Suprapubic skin (tissue), 4 donors: Measurements from ENCODE around the gene PRKACA. TPM values are rescaled to one million over a fixed set of nuclear protein-coding genes. Genes with fewer than 3 reads are reported as not detected.
"Not testable (repeated sequence)": the region's sequence is repeated elsewhere in the genome, so short reads cannot be mapped to it uniquely, and the experiment has no call there.

ENCODE experiments used
- DNase-seq, 2 donors: peaks; one replicate each; pipeline ENCODE4 v3.0.0-alpha.2; 2019; ENCODE audit warnings: low spot score in 2 of 2
- H3K27ac ChIP-seq: fragments of 200-600 bp; sonication (generic); one replicate; pipeline ENCODE4 v1.5.1; 2019
- H3K27me3 ChIP-seq: fragments of 200-600 bp; sonication (generic); one replicate; pipeline ENCODE4 v1.5.1; 2019
- H3K36me3 ChIP-seq: fragments of 200-600 bp; sonication (generic); one replicate; pipeline ENCODE4 v1.5.1; 2019
- H3K4me1 ChIP-seq: fragments of 200-600 bp; sonication (generic); one replicate; pipeline ENCODE4 v1.5.1; 2019
- H3K4me3 ChIP-seq: fragments of 200-600 bp; sonication (generic); one replicate; pipeline ENCODE4 v1.5.1; 2019; ENCODE audit warnings: mild to moderate bottlenecking
- H3K9me3 ChIP-seq: fragments of 200-600 bp; sonication (generic); one replicate; pipeline ENCODE4 v1.5.1; 2019
- CTCF ChIP-seq, 2 donors: fragments of 200-600 bp in 1 of 2; fragments of 450-650 bp in 1 of 2; sonication (generic) in 1 of 2; IDR thresholded peaks; one replicate each; pipeline ENCODE4 v1.5.1; 2016 to 2019; ENCODE audit warnings: antibody characterized with exemption in 2 of 2, mild to moderate bottlenecking in 1 of 2, moderate library complexity in 1 of 2
- whole genome bisulfite sequencing: methylation state at CpG from one replicate; pipeline ENCODE4 v1.1.5; 2018; 5-methylcytosine and 5-hydroxymethylcytosine counted together
- total RNA-seq, 4 donors: library from RNA; depleted of rRNA; stranded (reverse); fragments of >200 nt; gene quantifications; one replicate each; pipeline ENCODE4 v1.1.0, GENCODE V29; 2016

Gene PRKACA
- total RNA-seq, 4 donors from 2014 or later: 22.1 to 42.6 (median 31.2) TPM

- not testable (repeated sequence) for H3K36me3 ChIP-seq, H3K4me1 ChIP-seq, H3K4me3 ChIP-seq, H3K9me3 ChIP-seq, H3K27me3 ChIP-seq, DNase-seq, H3K27ac ChIP-seq
- WGBS: 57% methylated on average over 18 of the region's 19 CpGs
- peak; percentile 9 to 45 for TF ChIP-seq CTCF (IDR thresholded peaks at IDR 0.05)
Measured at GRCh38 chr19:14042659-14043608, 74.6 kb downstream of the PRKACA start.

Other genes with a start within 250 kb of the PRKACA start
- not detected for gene NANOS3, start 240.6 kb downstream of the PRKACA start, total RNA-seq
- 10 to 100 TPM in 2 of 4 donors, 1 to 10 TPM in 2; 7.6 to 23.0 (median 9.9) TPM for gene BRME1, start 211.6 kb downstream of the PRKACA start, total RNA-seq
- gene CC2D1A, start 211.6 kb downstream of the PRKACA start, total RNA-seq: 10 to 100 TPM; 48.0 to 94.9 (median 66.7) TPM
- 10 to 100 TPM in 1 of 4 donors, 1 to 10 TPM in 3; 2.3 to 10.6 (median 5.7) TPM for gene PODNL1, start 179.3 kb downstream of the PRKACA start, total RNA-seq
- 10 to 100 TPM; 38.3 to 52.3 (median 46.2) TPM for gene DCAF15, start 165.3 kb downstream of the PRKACA start, total RNA-seq
- gene RFX1, start 111.4 kb downstream of the PRKACA start, total RNA-seq: 10 to 100 TPM in 2 of 4 donors, 1 to 10 TPM in 2; 6.8 to 13.2 (median 10.1) TPM
- not detected for gene RLN3, start 89.6 kb downstream of the PRKACA start, total RNA-seq
- 1 to 10 TPM in 3 of 4 donors, under 1 TPM in 1; 0.76 to 2.5 (median 1.5) TPM for gene IL27RA, start 86.0 kb downstream of the PRKACA start, total RNA-seq
- not detected for gene PALM3, start 55.7 kb downstream of the PRKACA start, total RNA-seq
- 10 to 100 TPM; 10.5 to 18.5 (median 15.9) TPM for gene MISP3, start 45.0 kb downstream of the PRKACA start, total RNA-seq
- gene C19orf67, start 32.0 kb downstream of the PRKACA start, total RNA-seq: not detected
- gene SAMD1, start 27.0 kb downstream of the PRKACA start, total RNA-seq: 10 to 100 TPM; 22.4 to 34.9 (median 29.1) TPM
- 1 to 10 TPM; 3.4 to 8.8 (median 7.8) TPM for gene ASF1B, start 18.8 kb upstream of the PRKACA start, total RNA-seq
- 10 to 100 TPM; 22.3 to 36.4 (median 27.3) TPM for gene ADGRL1, start 88.4 kb upstream of the PRKACA start, total RNA-seq